Endothelial cell of umbilical vein (primary cell): Measurements from ENCODE around the gene PLEKHG4B. TPM values are rescaled to one million over a fixed set of nuclear protein-coding genes. Genes with fewer than 3 reads are reported as not detected.

Experiments
- BruUV-seq: library from RNA; stranded (reverse); fragments of 400-500 nt; replicated peaks from 2 replicates; lab custom pipeline; 2021; lab: Mats Ljungman, UMichigan
- CTCF ChIA-PET: fragments of 300-600, 350-600 bp; sonication (Branson Sonifier 250); formaldehyde crosslinking; loops from one replicate; lab custom pipeline; 2021; ENCODE audit warnings: antibody characterized with exemption, inconsistent platforms; lab: Charles Lee
- POLR2A ChIA-PET: fragments of 300-600, 350-600 bp; sonication (Branson Sonifier 250); formaldehyde crosslinking; loops from one replicate; lab custom pipeline; 2021; ENCODE audit warnings: antibody characterized with exemption, inconsistent platforms; lab: Charles Lee
- DNase-seq: peaks from one replicate; pipeline ENCODE4 v3.0.0-alpha.2; 2011; ENCODE audit warnings: low read depth, low spot score
- FAIRE-seq: peaks from 2 replicates; lab custom pipeline; 2011; peaks lifted over from hg19 to GRCh38; lab: Jason Lieb, UNC
- H2AFZ ChIP-seq: 2 replicates; pipeline ENCODE4 v1.6.0; 2012; ENCODE audit warnings: low read depth, low read length, control low read depth, inconsistent platforms
- H3K27ac ChIP-seq: 2 replicates; pipeline ENCODE4 v1.5.1; 2011; ENCODE audit warnings: low read depth, mild to moderate bottlenecking, control low read depth, low read length, moderate library complexity; ENCODE audit not compliant: insufficient read depth
- H3K27me3 ChIP-seq, 2 experiments: 2 replicates each; pipeline versions ENCODE4 v1.6.0 to v1.6.1; 2011; ENCODE audit warnings: low read length in 2 of 2, mixed read lengths in 1 of 2; ENCODE audit not compliant: control insufficient read depth in 2 of 2, insufficient read depth in 2 of 2
- H3K36me3 ChIP-seq, 2 experiments: 2 replicates in 1 of 2; 3 replicates in 1 of 2; pipeline ENCODE4 v1.5.1; 2011; ENCODE audit warnings: low read length in 2 of 2, mild to moderate bottlenecking in 1 of 2, moderate library complexity in 1 of 2; ENCODE audit not compliant: control insufficient read depth in 2 of 2, insufficient read depth in 2 of 2; ENCODE audit errors: extremely low read depth in 1 of 2
- H3K4me1 ChIP-seq: 3 replicates; pipeline ENCODE4 v1.5.1; 2011; ENCODE audit warnings: mild to moderate bottlenecking, low read length; ENCODE audit not compliant: control insufficient read depth, insufficient read depth; ENCODE audit errors: extremely low read depth
- H3K4me2 ChIP-seq: 2 replicates; pipeline ENCODE4 v1.6.1; 2011; ENCODE audit warnings: low read length, control low read depth, mixed read lengths; ENCODE audit not compliant: insufficient read depth
- H3K4me3 ChIP-seq, 3 experiments: fragments of 200-600 bp in 1 of 3; sonication (generic), shearing (Covaris generic) in 1 of 3; replicated peaks in 1 of 3; 2 replicates each; pipeline ENCODE4 v1.5.1; 2011 to 2016; ENCODE audit warnings: control low read depth in 3 of 3, low read length in 3 of 3, mild to moderate bottlenecking in 2 of 3, inconsistent platforms in 1 of 3, low read depth in 1 of 3, moderate library complexity in 1 of 3; ENCODE audit not compliant: insufficient read depth in 1 of 3
- H3K79me2 ChIP-seq: 2 replicates; pipeline ENCODE4 v1.6.0; 2012; ENCODE audit warnings: low read length, inconsistent platforms; ENCODE audit not compliant: control insufficient read depth, insufficient read depth
- H3K9ac ChIP-seq: replicated peaks from 2 replicates; pipeline ENCODE3; 2011; ENCODE audit warnings: low read length, control low read depth; ENCODE audit not compliant: insufficient read depth; ENCODE audit errors: extremely low read depth
- H3K9me1 ChIP-seq: replicated peaks from 3 replicates; pipeline ENCODE4 v1.6.0; 2011; ENCODE audit warnings: mild to moderate bottlenecking, low read length; ENCODE audit not compliant: control insufficient read depth, insufficient read depth; ENCODE audit errors: extremely low read depth
- H3K9me3 ChIP-seq: replicated peaks from 2 replicates; pipeline ENCODE4 v1.5.1; 2012; ENCODE audit warnings: low read length, inconsistent platforms; ENCODE audit not compliant: control insufficient read depth, insufficient read depth
- H4K20me1 ChIP-seq: replicated peaks from 2 replicates; pipeline ENCODE3; 2011; ENCODE audit warnings: mild to moderate bottlenecking, low read length; ENCODE audit not compliant: control insufficient read depth, insufficient read depth; ENCODE audit errors: extremely low read depth
- CTCF ChIP-seq, 2 donors: IDR thresholded peaks; 1 replicate in 1 of 2; 2 replicates in 1 of 2; pipeline ENCODE4 v1.5.1; 2011; ENCODE audit warnings: low read length in 2 of 2, mild to moderate bottlenecking in 2 of 2, moderate library complexity in 2 of 2, control low read depth in 1 of 2, inconsistent platforms in 1 of 2, low read depth in 1 of 2; ENCODE audit not compliant: insufficient read depth in 1 of 2; ENCODE audit errors: extremely low read depth in 1 of 2
- EZH2 ChIP-seq: IDR thresholded peaks from 2 replicates; pipeline ENCODE4 v1.6.1; 2012; ENCODE audit warnings: borderline replicate concordance, low read depth, mild to moderate bottlenecking, moderate library complexity, low read length, inconsistent platforms; ENCODE audit not compliant: severe bottlenecking
- FOS ChIP-seq: IDR thresholded peaks from 2 replicates; pipeline ENCODE4 v1.6.1; 2011; ENCODE audit warnings: mild to moderate bottlenecking, low read length, moderate library complexity, borderline replicate concordance; ENCODE audit not compliant: insufficient read depth
- GATA2 ChIP-seq: IDR thresholded peaks from 2 replicates; pipeline ENCODE4 v1.7.0; 2011; ENCODE audit warnings: low read depth, mild to moderate bottlenecking, moderate library complexity, mixed read lengths, low read length; ENCODE audit not compliant: insufficient read length, insufficient read depth
- JUN ChIP-seq: IDR thresholded peaks from 2 replicates; pipeline ENCODE4 v1.6.1; 2011; ENCODE audit warnings: borderline replicate concordance, low read depth; ENCODE audit not compliant: insufficient read length, insufficient read depth
- MYC ChIP-seq: IDR thresholded peaks from one replicate; pipeline ENCODE4 v1.6.1; 2011; ENCODE audit warnings: mild to moderate bottlenecking, low read depth, low read length
- POLR2A ChIP-seq: IDR thresholded peaks from 2 replicates; pipeline ENCODE4 v1.6.1; 2012; ENCODE audit warnings: low read depth, mild to moderate bottlenecking, control low read depth, low read length
- POLR2AphosphoS5 ChIP-seq: IDR thresholded peaks from 2 replicates; pipeline ENCODE4 v1.6.1; 2012; ENCODE audit warnings: low read depth, mild to moderate bottlenecking, control low read depth, low read length, moderate library complexity; ENCODE audit not compliant: insufficient read depth
- dilution Hi-C: fragments of 300-500 bp; cut with MboI; formaldehyde crosslinking; loops from one replicate; pipeline ENCODE4 v1.15.0; 2019; ENCODE audit warnings: low sequenced_read_pairs; ENCODE audit not compliant: extremely low pct_ligation_motif_present
- intact Hi-C: fragments of 100-400 bp; cut with micrococcal nuclease; formaldehyde crosslinking; loops from one replicate; pipeline ENCODE4 v1.10.0; 2022
- polyA plus RNA-seq, 4 experiments: library from polyadenylated mRNA; depleted of rRNA in 3 of 4; stranded (reverse) in 3 of 4; unstranded in 1 of 4; fragments of >200 nt; gene quantifications; 2 replicates each; pipeline versions ENCODE4 v1.2.1 to v1.2.3, GENCODE V29; 2011 to 2012; ENCODE audit warnings: missing spikeins in 1 of 4
- total RNA-seq: library from RNA; stranded (reverse); gene quantifications from 2 replicates; pipeline ENCODE4 v1.2.3, GENCODE V29; 2021
- TF ChIP-seq, protein P1 (sequence below): IDR thresholded peaks from 2 replicates; pipeline ENCODE4 v1.6.1; 2011; ENCODE audit not compliant: insufficient read depth, insufficient read length

Gene PLEKHG4B
- total and polyA plus RNA-seq, 2 donors (not counting 3 experiments of a cell fraction or from before 2014, with no cell fraction given), result not detected

DNA sequence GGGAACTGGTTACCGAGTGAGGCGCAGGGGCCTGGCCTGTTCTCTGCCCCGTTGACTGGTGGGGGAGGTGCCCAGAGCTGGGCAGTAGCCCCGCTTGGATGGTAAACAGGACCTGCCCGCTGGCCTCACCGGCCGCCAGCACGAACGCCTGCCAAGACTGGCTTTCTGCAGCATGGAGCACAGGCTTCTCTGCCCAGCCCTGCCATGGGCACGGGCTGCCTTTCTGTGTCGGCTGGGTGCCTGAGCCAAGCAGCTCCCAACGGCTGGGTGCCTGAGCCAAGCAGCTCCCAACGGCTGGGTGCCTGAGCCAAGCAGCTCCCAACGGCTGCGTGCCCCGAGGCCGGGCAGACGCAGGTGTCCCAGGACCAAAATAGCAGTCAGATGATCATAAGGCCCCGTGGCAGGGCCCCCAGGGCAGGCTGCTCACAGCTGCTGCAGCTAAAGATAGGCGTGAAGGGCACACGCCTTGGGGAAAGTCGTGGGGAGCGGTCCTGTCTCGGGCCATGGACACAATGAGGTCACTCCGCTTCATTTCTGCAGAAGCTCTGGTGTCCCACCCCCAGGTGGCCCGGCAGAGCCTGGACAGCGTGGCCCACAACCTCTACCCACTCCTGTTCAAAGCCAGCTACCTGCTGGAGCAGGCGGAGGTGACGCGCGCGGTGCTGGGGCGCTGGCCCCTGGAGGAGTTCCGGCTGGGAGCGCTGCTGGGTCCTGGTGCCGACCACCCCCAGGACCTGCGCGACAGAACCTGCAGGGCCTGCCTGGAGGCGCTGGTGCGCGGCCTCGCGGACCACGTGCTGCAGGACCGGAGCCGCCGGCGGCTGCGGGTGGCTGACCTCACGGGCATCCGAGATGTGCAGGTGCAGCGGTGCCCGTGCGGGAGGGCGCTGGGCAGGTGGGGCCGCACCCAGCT is 99.3 kb downstream of the PLEKHG4B start, which contains the start of gene LRRC14B:
TSS of gene LRRC14B (plus strand) at position 460 of the 913 bp plus-strand sequence. CDS start at position 504, 44 bp downstream.
- H3K9me3 ChIP-seq, result no peaks in the 10 kb centered on the region
- H3K4me1 ChIP-seq, result no peaks in the 10 kb centered on the region
- no peak within 1 kb of the TSS for H3K27ac ChIP-seq
- TF ChIP-seq FOS (no peak), CTCF (IDR thresholded peaks at IDR 0.05; ENCODE audit: extremely low read depth in 1 of 2, insufficient read depth in 1 of 2, low read depth in 1 of 2, low read length in 2 of 2) (no peak), GATA2 (no peak), EZH2 (no peak), POLR2AphosphoS5 (no peak), MYC (no peak), POLR2A (no peak), JUN (no peak)
- TF ChIP-seq, protein P1, sequence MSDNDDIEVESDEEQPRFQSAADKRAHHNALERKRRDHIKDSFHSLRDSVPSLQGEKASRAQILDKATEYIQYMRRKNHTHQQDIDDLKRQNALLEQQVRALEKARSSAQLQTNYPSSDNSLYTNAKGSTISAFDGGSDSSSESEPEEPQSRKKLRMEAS, result no peak
- no peak within 1 kb of the TSS for H3K9ac ChIP-seq
- CTCF ChIA-PET, result interaction anchor here (1.2 to 1.3 kb wide), 2 partner anchors 16 to 256 kb away, joined by 3 to 5 read pairs; no protein-coding TSS in a partner anchor
- H4K20me1 ChIP-seq, result no peaks in the 10 kb centered on the region
- no peaks in the 10 kb centered on the region for H3K9me1 ChIP-seq
- DNase-seq, result no peak
- no peaks in the 10 kb centered on the region for H3K36me3 ChIP-seq
- dilution Hi-C loops (no loop called here), intact Hi-C loops (no loop called here)
- H3K79me2 ChIP-seq, result no peaks in the 10 kb centered on the region
- H3K27me3 ChIP-seq, result peaks cover 3 to 8% of the 10 kb centered on the region in 2 experiments
- no peak within 1 kb of the TSS for H3K4me3 ChIP-seq
- H3K4me2 ChIP-seq, result no peak within 1 kb of the TSS
- POLR2A ChIA-PET, result interaction anchor here (0.5 kb wide), 1 partner anchor 53 kb away, joined by 3 read pairs; no protein-coding TSS in a partner anchor
- H2AFZ ChIP-seq, result no peak within 1 kb of the TSS
- FAIRE-seq, result no peak
- no TSS peak for BruUV-seq
